Mesothelial cell of epicardium (in vitro differentiated cells): ENCODE data around the gene FKBP5. TPM values are rescaled to one million over a fixed set of nuclear protein-coding genes. Genes with fewer than 3 reads are reported as not detected.
A peak's percentile ranks its signal among the peaks of the same experiment; 100 is the strongest.
"Not testable (repeated sequence)": the region's sequence is repeated elsewhere in the genome, so short reads cannot be mapped to it uniquely, and the experiment has no call there.

Experiments used
- DNase-seq, 2 experiments: peaks; one replicate each; pipeline ENCODE4 v3.0.0; 2021; ENCODE audit warnings: low spot score in 2 of 2; ENCODE audit not compliant: unreplicated experiment in 2 of 2
- H3K27ac Mint-ChIP-seq: 2 replicates; pipeline ENCODE4 v1.8.0; 2021; ENCODE audit warnings: mixed read lengths
- H3K27me3 Mint-ChIP-seq: 2 replicates; pipeline ENCODE4 v1.8.0; 2021; ENCODE audit warnings: low read depth, mixed read lengths
- H3K36me3 Mint-ChIP-seq: 2 replicates; pipeline ENCODE4 v1.8.0; 2021; ENCODE audit warnings: mixed read lengths
- H3K4me1 Mint-ChIP-seq: 2 replicates; pipeline ENCODE4 v1.8.0; 2021; ENCODE audit warnings: mixed read lengths
- H3K4me3 Mint-ChIP-seq: 2 replicates; pipeline ENCODE4 v1.8.0; 2021; ENCODE audit warnings: mild to moderate bottlenecking, moderate library complexity, mixed read lengths
- H3K9me3 Mint-ChIP-seq: 2 replicates; pipeline ENCODE4 v1.8.0; 2021; ENCODE audit warnings: mixed read lengths
- total RNA-seq: library from RNA; stranded (reverse); gene quantifications from 3 replicates; pipeline ENCODE4 v1.2.1, GENCODE V29; 2021
- TF ChIP-seq, protein P1 (sequence below): fragments of 200-600 bp; sonication (generic); IDR thresholded peaks from one replicate; pipeline ENCODE4 v1.5.0; 2021; ENCODE audit warnings: antibody characterized with exemption; ENCODE audit not compliant: unreplicated experiment

FKBP5 gene
- total RNA-seq, 1 donor from 2014 or later = 7.3 TPM

DNA sequence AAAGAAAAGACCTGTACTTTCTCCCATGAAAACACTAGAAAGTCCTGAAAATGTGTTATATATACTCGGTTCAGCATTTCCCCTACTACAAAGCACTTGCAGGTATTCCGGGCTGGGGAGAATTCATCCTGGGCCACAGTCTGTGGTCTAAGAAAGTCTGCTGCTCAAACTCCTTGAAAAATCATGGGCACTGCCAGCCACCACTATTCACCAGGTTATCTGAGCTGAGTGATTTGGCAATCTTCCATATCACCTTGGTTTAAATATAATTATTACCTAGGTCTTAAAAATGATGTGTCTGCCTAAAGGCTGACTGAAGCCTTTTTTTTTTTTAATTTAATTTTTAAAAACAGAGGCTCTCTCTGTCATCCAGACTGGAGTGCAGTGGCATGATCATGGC lies 11.3 kb downstream of the FKBP5 start:
- H3K27ac Mint-ChIP-seq = no peak overlapping the region
- no peak overlapping the region for H3K4me3 Mint-ChIP-seq
- peaks cover 22% of the 10 kb centered on the region for H3K4me1 Mint-ChIP-seq

DNA sequence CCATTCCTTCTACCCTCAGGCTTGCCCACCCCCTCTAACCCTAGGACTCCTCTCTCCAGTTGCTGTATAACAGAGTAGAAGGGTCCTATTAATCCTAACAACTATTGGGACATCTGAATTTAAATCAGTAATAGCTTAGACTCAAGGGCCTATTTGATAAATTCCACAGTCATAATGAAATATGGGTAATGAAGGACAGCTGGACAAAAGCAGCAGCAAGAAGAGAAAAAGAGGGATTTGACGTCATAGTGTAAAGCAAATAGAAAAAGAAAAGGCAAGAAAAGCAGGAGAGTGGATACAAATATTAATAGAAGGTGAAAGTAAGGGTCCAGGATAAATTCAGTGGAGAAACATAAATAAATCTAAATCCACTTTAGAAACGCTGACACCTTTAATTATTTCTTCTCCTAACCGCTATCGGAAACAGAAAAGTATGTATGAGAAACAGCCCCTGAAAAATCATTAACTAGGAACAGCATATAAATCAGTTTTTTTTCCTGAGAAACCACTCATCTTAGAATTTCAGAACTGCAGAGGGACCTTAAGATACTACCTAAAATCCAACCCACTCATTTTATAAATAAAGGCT lies 12.8 kb downstream of the FKBP5 start:
- Mint-ChIP-seq H3K4me3 (no peak overlapping the region), H3K36me3 (no peaks in the 10 kb centered on the region), H3K4me1 (peaks cover 22% of the 10 kb centered on the region), H3K27ac (no peak overlapping the region), H3K27me3 (no peaks in the 10 kb centered on the region), H3K9me3 (no peaks in the 10 kb centered on the region)
- TF ChIP-seq, protein P1, sequence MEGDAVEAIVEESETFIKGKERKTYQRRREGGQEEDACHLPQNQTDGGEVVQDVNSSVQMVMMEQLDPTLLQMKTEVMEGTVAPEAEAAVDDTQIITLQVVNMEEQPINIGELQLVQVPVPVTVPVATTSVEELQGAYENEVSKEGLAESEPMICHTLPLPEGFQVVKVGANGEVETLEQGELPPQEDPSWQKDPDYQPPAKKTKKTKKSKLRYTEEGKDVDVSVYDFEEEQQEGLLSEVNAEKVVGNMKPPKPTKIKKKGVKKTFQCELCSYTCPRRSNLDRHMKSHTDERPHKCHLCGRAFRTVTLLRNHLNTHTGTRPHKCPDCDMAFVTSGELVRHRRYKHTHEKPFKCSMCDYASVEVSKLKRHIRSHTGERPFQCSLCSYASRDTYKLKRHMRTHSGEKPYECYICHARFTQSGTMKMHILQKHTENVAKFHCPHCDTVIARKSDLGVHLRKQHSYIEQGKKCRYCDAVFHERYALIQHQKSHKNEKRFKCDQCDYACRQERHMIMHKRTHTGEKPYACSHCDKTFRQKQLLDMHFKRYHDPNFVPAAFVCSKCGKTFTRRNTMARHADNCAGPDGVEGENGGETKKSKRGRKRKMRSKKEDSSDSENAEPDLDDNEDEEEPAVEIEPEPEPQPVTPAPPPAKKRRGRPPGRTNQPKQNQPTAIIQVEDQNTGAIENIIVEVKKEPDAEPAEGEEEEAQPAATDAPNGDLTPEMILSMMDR = no peak
- DNase-seq = no peak

More for the DNA sequence above, 11.3 kb downstream of the FKBP5 start:
- Mint-ChIP-seq H3K9me3 (no peaks in the 10 kb centered on the region), H3K27me3 (no peaks in the 10 kb centered on the region), H3K36me3 (no peaks in the 10 kb centered on the region)
- TF ChIP-seq, protein P1 = no peak
- no peak for DNase-seq

DNA sequence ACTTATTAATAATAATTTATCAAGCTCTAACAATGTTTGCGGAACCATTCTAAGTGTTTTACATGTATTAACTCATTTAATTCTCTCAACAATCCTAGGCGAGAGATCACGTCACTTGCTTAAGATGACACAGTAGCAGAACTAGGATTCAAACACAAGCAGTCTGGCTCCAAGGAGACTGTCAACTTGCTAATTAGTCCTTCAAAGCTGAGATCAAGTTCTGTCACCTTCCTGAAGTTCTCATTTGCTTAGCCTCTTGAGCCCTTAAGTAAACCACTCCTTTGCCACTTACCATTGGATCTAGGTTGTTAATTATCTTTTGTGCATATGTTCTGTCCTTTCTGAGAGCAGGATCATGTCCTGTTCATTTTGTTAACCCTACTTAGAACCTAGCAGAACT lies 14.1 kb downstream of the FKBP5 start:
- Mint-ChIP-seq H3K27me3 (no peaks in the 10 kb centered on the region), H3K27ac (no peak overlapping the region), H3K4me3 (no peak overlapping the region), H3K36me3 (no peaks in the 10 kb centered on the region), H3K9me3 (no peaks in the 10 kb centered on the region), H3K4me1 (peaks cover 22% of the 10 kb centered on the region)
- TF ChIP-seq, protein P1 = no peak
- DNase-seq = no peak

DNA sequence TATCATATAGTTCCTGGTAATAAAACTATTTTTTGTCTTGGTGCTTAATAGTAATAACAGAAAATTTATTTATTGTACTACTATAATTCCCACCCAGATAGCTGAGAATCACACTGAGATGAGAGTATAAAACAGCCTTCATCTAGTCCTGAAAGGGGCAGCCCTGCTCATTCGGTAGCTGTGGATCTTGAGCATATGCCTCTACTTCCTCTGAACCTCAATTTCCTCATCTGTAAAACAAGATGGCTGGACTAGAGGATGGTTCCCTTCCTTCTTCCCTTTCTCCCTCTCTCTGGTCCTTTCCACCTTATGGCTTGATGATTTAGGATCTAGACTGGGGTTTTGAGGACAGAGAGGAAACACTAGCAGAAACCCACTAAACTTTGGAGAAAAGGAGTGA lies 15.0 kb downstream of the FKBP5 start:
- TF ChIP-seq, protein P1 = no peak
- no peak overlapping the region for H3K27ac Mint-ChIP-seq
- DNase-seq = no peak
- peaks cover 29% of the 10 kb centered on the region for H3K4me1 Mint-ChIP-seq
- H3K9me3 Mint-ChIP-seq = no peaks in the 10 kb centered on the region
- no peaks in the 10 kb centered on the region for H3K36me3 Mint-ChIP-seq
- H3K27me3 Mint-ChIP-seq = no peaks in the 10 kb centered on the region
- H3K4me3 Mint-ChIP-seq = no peak overlapping the region

DNA sequence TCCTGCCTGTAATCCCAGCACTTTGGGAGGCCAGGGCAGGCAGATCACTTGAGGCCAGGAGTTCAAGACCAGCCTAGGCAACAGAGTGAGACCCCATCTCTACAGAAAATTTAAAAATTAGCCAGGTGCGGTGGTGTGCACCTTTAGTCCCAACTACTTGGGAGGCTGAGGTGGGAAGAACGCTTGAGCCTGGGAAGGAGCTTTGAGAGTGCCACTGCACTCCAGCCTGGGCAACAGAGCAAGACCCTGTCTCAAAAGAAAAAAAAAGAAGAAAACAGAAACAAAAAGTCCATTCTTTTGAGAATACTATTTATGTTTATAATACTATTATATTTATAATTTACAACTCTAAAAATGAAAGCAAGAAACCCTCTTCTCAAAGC lies 15.4 kb downstream of the FKBP5 start:
- not testable (repeated sequence) for DNase-seq, H3K27me3 Mint-ChIP-seq, H3K27ac Mint-ChIP-seq, H3K9me3 Mint-ChIP-seq, H3K36me3 Mint-ChIP-seq, H3K4me3 Mint-ChIP-seq
- peaks cover 29% of the 10 kb centered on the region for H3K4me1 Mint-ChIP-seq

DNA sequence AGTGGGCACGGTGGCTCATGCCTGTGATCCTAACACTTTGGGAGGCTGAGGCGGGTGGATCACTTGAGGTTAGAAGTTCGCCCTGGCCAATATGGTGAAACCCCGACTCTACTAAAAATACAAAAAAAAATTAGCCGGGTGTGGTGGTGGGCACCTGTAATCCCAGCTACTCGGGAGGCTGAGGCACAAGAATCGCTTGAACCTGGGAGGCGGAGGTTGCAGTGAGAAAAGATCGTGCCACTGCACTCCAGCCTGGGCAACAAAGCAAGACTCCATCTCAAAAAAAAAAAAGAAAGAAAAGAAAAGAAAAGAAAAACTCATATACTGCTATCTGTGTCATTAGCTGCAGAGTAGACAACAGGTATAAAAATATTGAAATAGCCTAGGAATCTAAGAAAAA lies 18.3 kb downstream of the FKBP5 start:
- not testable (repeated sequence) for DNase-seq, H3K27me3 Mint-ChIP-seq, H3K27ac Mint-ChIP-seq, H3K4me3 Mint-ChIP-seq, H3K9me3 Mint-ChIP-seq, H3K36me3 Mint-ChIP-seq, H3K4me1 Mint-ChIP-seq

DNA sequence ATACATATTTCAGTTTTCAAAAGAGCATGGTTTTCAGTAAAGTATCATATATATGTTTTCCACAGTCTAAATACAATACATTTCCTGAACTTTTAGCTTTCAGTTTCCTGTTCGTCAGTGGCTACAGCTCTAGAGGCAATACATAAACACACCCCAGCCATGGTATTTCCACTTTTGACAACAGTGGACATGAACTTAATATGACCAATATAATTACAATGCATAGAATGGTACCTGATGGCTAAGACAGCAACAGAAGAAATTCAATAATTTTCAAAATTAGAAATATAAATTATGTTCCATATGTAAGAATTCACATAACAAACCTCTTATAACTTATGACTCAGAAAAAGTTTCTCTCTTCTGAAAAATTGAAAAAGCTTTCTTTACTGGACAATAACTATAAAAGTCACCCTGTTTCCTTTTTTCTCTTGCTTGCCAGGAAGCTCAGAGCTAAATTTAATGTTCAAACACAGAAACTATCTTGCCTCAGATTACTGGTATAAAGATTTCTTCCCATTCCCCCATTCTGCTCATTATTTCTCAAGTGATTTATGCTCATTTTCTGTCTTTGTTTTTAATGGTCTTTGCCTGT lies 19.2 kb downstream of the FKBP5 start:
- no peak overlapping the region for H3K4me3 Mint-ChIP-seq

More for the DNA sequence above, 19.2 kb downstream of the FKBP5 start:
- H3K27me3 Mint-ChIP-seq = no peaks in the 10 kb centered on the region
- DNase-seq = no peak
- no peaks in the 10 kb centered on the region for H3K36me3 Mint-ChIP-seq
- peak overlapping the region; percentile 47 for H3K27ac Mint-ChIP-seq
- H3K9me3 Mint-ChIP-seq = no peaks in the 10 kb centered on the region
- TF ChIP-seq, protein P1 = no peak
- peaks cover 7% of the 10 kb centered on the region for H3K4me1 Mint-ChIP-seq
